PC-9 (cell line): ENCODE measurements around the gene DSG2.

ENCODE experiments used
- CTCF ChIP-seq: fragments of 200-600 bp; sonication (generic); conservative IDR thresholded peaks from 2 replicates; pipeline ENCODE4 v1.6.1; 2017; ENCODE audit warnings: mixed run types, antibody characterized with exemption, mild to moderate bottlenecking, moderate library complexity
- EZH2 ChIP-seq: fragments of 200-600 bp; sonication (generic); IDR thresholded peaks from 2 replicates; pipeline ENCODE4 v1.8.0; 2017; ENCODE audit warnings: antibody characterized with exemption, low read depth

GRCh38 chr18:31508781-31509180 lies 10.8 kb downstream of the DSG2 start:
- TF ChIP-seq CTCF (no peak), EZH2 (no peak)
